ENCODE results near the gene NHLH1. TPM values are rescaled to one million over a fixed set of nuclear protein-coding genes. Genes with fewer than 3 reads are reported as not detected.

Gene NHLH1
- total RNA-seq, 1 experiment from 2014 or later, result 0.70 TPM

- Mint-ChIP-seq H3K4me1 (no peaks in the 10 kb centered on the region), H3K36me3 (peaks cover 74% of the 10 kb centered on the region), H3K27ac (no peak overlapping the region), H3K9me3 (no peaks in the 10 kb centered on the region), H3K27me3 (ENCODE audit: low read depth) (no peaks in the 10 kb centered on the region), H3K4me3 (no peak overlapping the region)
- no peak for DNase-seq (ENCODE audit: low spot score)
- no peak for ATAC-seq
- ChIA-PET CTCF (no interaction called here), POLR2A (no interaction called here)
- TF ChIP-seq JAZF1 (CRISPR knock-in tag; IDR thresholded peaks at IDR 0.05) (no peak), CREB1 (CRISPR knock-in tag; IDR thresholded peaks at IDR 0.05) (no peak), ZNF317 (CRISPR knock-in tag; IDR thresholded peaks at IDR 0.05; ENCODE audit: borderline replicate concordance, low read depth) (no peak), CREM (CRISPR knock-in tag; IDR thresholded peaks at IDR 0.05) (no peak), TEAD1 (CRISPR knock-in tag; IDR thresholded peaks at IDR 0.05) (no peak), RORB (CRISPR knock-in tag; IDR thresholded peaks at IDR 0.05) (no peak), ZSCAN18 (CRISPR knock-in tag; IDR thresholded peaks at IDR 0.05) (no peak), NFATC4 (CRISPR knock-in tag; IDR thresholded peaks at IDR 0.05) (no peak)
- TF ChIP-seq, protein P1, sequence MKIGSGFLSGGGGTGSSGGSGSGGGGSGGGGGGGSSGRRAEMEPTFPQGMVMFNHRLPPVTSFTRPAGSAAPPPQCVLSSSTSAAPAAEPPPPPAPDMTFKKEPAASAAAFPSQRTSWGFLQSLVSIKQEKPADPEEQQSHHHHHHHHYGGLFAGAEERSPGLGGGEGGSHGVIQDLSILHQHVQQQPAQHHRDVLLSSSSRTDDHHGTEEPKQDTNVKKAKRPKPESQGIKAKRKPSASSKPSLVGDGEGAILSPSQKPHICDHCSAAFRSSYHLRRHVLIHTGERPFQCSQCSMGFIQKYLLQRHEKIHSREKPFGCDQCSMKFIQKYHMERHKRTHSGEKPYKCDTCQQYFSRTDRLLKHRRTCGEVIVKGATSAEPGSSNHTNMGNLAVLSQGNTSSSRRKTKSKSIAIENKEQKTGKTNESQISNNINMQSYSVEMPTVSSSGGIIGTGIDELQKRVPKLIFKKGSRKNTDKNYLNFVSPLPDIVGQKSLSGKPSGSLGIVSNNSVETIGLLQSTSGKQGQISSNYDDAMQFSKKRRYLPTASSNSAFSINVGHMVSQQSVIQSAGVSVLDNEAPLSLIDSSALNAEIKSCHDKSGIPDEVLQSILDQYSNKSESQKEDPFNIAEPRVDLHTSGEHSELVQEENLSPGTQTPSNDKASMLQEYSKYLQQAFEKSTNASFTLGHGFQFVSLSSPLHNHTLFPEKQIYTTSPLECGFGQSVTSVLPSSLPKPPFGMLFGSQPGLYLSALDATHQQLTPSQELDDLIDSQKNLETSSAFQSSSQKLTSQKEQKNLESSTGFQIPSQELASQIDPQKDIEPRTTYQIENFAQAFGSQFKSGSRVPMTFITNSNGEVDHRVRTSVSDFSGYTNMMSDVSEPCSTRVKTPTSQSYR (CRISPR knock-in tag; IDR thresholded peaks at IDR 0.05), result no peak
Measured at GRCh38 chr1:160421881-160422280, 55.0 kb downstream of the NHLH1 start.

Other genes with a start within 250 kb of the NHLH1 start
- gene ATP1A4, start 215.5 kb upstream of the NHLH1 start, total RNA-seq (2021), result 0.37 to 0.78 TPM (median 0.55 TPM) in 3 replicates
- gene CASQ1, start 176.5 kb upstream of the NHLH1 start, total RNA-seq (2021), result 0.46 to 0.50 TPM (median 0.48 TPM) in 3 replicates
- 43.6 to 56.3 TPM (median 46.9 TPM) in 3 replicates for gene PEA15, start 161.7 kb upstream of the NHLH1 start, total RNA-seq (2021)
- gene DCAF8, start 104.5 kb upstream of the NHLH1 start, total RNA-seq (2021), result 121 to 143 TPM (median 128 TPM) in 3 replicates
- gene PEX19, start 81.9 kb upstream of the NHLH1 start, total RNA-seq (2021), result 80.6 to 85.5 TPM (median 85.2 TPM) in 3 replicates
- 115 to 126 TPM (median 119 TPM) in 3 replicates for gene COPA, start 23.8 kb upstream of the NHLH1 start, total RNA-seq (2021)
- 58.2 to 72.7 TPM (median 71.9 TPM) in 3 replicates for gene NCSTN, start 23.7 kb upstream of the NHLH1 start, total RNA-seq (2021)
- gene VANGL2, start 33.5 kb downstream of the NHLH1 start, total RNA-seq (2021), result 68.0 to 69.7 TPM (median 68.6 TPM) in 3 replicates
- 0.18 TPM in 1 of 3 replicates, not detected in the others for gene SLAMF6, start 156.2 kb downstream of the NHLH1 start, total RNA-seq (2021)
- 0.02 to 0.30 TPM (median 0.17 TPM) in 3 replicates for gene CD84, start 212.4 kb downstream of the NHLH1 start, total RNA-seq (2021)

Data from WTC11 (cell line).